ENCODE data around the gene SH2D1B. TPM values are rescaled to one million over a fixed set of nuclear protein-coding genes. Genes with fewer than 3 reads are reported as not detected.
"Not testable (repeated sequence)": the region's sequence is repeated elsewhere in the genome, so short reads cannot be mapped to it uniquely, and the experiment has no call there.

Gene SH2D1B
- total and polyA plus RNA-seq, 4 donors, result 0.17 to 0.84 (median 0.30) TPM

GRCh38 chr1:162446946-162447345 lies 35.0 kb upstream of the SH2D1B start:
- whole genome bisulfite sequencing, result 92% methylated on average over 2 of the region's 2 CpGs
- no peaks in the 10 kb centered on the region for H3K27me3 ChIP-seq (ENCODE audit: control insufficient read depth in 4 of 4, insufficient read depth in 4 of 4, low read length in 3 of 4)
- DNase-seq (ENCODE audit: low spot score), result no peak

DNA sequence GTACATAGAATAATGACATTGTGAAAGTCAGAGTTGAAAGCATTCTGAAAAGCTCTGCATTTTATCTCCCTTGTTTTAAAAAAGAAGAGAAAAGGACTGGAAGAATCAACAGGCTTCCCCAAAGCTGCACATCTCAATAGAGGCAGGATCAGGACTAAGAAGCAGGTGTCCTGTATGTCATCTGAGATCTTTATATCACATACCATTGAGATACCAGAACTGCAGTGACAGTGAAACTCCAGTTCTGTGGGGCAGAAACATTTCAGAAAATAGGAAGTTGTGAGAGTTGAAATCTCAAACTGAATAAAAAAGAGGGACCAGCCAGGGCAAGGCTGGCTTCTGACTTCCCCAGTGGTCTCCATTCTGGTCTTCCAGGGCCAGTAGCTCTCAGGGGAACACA lies 33.0 kb upstream of the SH2D1B start:
- no peak overlapping the region for H3K9ac ChIP-seq (ENCODE audit: low read depth in 1 of 2, low read length in 2 of 2)
- H3K27me3 ChIP-seq (ENCODE audit: control insufficient read depth in 4 of 4, insufficient read depth in 4 of 4, low read length in 3 of 4), result no peaks in the 10 kb centered on the region
- DNase-seq (ENCODE audit: low spot score), result no peak
- H3K27ac ChIP-seq (ENCODE audit: low read depth in 1 of 2, low read length in 2 of 2), result no peak overlapping the region
- no peaks in the 10 kb centered on the region for H3K4me1 ChIP-seq (ENCODE audit: control insufficient read depth in 4 of 4, insufficient read depth in 4 of 4, low read length in 3 of 4)
- TF ChIP-seq NR2F2 (IDR thresholded peaks at IDR 0.05) (no peak), FOXA1 (IDR thresholded peaks at IDR 0.05) (no peak), ATF3 (IDR thresholded peaks at IDR 0.05) (no peak), FOXA2 (IDR thresholded peaks at IDR 0.05) (no peak), GABPA (IDR thresholded peaks at IDR 0.05 in 1 of 2, conservative IDR thresholded peaks at IDR 0.05 in 1 of 2) (no peak), RAD21 (IDR thresholded peaks at IDR 0.05) (no peak), HNF4G (IDR thresholded peaks at IDR 0.05) (no peak), YY1 (IDR thresholded peaks at IDR 0.05) (no peak), EGR1 (IDR thresholded peaks at IDR 0.05; ENCODE audit: low read depth in 2 of 2) (no peak), RXRA (IDR thresholded peaks at IDR 0.05) (no peak), JUND (IDR thresholded peaks at IDR 0.05) (no peak), SP1 (IDR thresholded peaks at IDR 0.05) (no peak), HNF4A (conservative IDR thresholded peaks at IDR 0.05) (no peak), REST (IDR thresholded peaks at IDR 0.05) (no peak), TAF1 (conservative IDR thresholded peaks at IDR 0.05) (no peak)
- TF ChIP-seq, protein P1, sequence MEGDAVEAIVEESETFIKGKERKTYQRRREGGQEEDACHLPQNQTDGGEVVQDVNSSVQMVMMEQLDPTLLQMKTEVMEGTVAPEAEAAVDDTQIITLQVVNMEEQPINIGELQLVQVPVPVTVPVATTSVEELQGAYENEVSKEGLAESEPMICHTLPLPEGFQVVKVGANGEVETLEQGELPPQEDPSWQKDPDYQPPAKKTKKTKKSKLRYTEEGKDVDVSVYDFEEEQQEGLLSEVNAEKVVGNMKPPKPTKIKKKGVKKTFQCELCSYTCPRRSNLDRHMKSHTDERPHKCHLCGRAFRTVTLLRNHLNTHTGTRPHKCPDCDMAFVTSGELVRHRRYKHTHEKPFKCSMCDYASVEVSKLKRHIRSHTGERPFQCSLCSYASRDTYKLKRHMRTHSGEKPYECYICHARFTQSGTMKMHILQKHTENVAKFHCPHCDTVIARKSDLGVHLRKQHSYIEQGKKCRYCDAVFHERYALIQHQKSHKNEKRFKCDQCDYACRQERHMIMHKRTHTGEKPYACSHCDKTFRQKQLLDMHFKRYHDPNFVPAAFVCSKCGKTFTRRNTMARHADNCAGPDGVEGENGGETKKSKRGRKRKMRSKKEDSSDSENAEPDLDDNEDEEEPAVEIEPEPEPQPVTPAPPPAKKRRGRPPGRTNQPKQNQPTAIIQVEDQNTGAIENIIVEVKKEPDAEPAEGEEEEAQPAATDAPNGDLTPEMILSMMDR (IDR thresholded peaks at IDR 0.05; ENCODE audit: low read depth, low read length, missing input control), result no peak
- no peaks in the 10 kb centered on the region for H3K9me3 ChIP-seq (ENCODE audit: control insufficient read depth in 4 of 4, low read length in 3 of 4)
- no peak overlapping the region for H3K4me3 ChIP-seq (ENCODE audit: low read depth in 1 of 3, low read length in 3 of 3)
- no peaks in the 10 kb centered on the region for H3K36me3 ChIP-seq (ENCODE audit: control insufficient read depth in 4 of 4, insufficient read depth in 3 of 4, low read depth in 1 of 4, low read length in 3 of 4)

More at GRCh38 chr1:162446946-162447345, 35.0 kb upstream of the SH2D1B start:
- H3K4me1 ChIP-seq (ENCODE audit: control insufficient read depth in 4 of 4, insufficient read depth in 4 of 4, low read length in 3 of 4), result no peaks in the 10 kb centered on the region
- no peak overlapping the region for H3K4me3 ChIP-seq (ENCODE audit: low read depth in 1 of 3, low read length in 3 of 3)
- H3K9ac ChIP-seq (ENCODE audit: low read depth in 1 of 2, low read length in 2 of 2), result no peak overlapping the region
- H3K36me3 ChIP-seq (ENCODE audit: control insufficient read depth in 4 of 4, insufficient read depth in 3 of 4, low read depth in 1 of 4, low read length in 3 of 4), result no peaks in the 10 kb centered on the region
- no peak for TF ChIP-seq HNF4G (IDR thresholded peaks at IDR 0.05)
- TF ChIP-seq REST (IDR thresholded peaks at IDR 0.05), result no peak
- no peak overlapping the region for H3K27ac ChIP-seq (ENCODE audit: low read depth in 1 of 2, low read length in 2 of 2)
- no peaks in the 10 kb centered on the region for H3K9me3 ChIP-seq (ENCODE audit: control insufficient read depth in 4 of 4, low read length in 3 of 4)

DNA sequence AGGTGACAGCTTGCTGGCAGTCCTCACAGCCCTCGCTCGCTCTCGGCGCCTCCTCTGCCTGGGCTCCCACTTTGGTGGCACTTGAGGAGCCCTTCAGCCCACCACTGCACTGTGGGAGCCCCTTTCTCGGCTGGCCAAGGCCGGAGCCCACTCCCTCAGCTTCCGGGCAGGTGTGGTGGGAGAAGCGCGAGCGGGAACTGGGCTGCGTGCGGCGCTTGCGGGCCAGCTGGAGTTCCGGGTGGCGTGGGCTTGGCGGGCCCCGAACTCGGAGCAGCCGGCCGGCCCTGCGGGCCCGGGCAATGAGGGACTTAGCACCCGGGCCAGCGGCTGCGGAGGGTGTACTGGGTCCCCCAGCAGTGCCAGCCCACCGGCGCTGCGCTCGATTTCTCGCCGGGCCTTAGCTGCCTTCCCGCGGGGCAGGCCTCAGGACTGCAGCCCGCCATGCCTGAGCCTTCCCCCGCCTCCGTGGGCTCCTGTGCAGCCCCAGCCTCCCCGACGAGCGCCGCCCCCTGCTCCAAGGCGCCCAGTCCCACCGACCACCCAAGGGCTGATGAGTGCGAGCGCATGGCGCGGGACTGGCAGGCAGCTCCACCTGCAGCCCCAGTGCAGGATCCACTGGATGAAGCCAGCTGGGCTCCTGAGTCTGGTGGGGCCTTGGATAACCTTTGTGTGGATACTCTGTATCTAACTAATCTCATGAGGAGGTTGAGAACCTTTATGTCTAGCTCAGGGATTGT lies 21.2 kb upstream of the SH2D1B start:
- not testable (repeated sequence) for H3K27ac ChIP-seq (ENCODE audit: low read depth in 1 of 2, low read length in 2 of 2); H3K36me3 ChIP-seq (ENCODE audit: control insufficient read depth in 4 of 4, insufficient read depth in 3 of 4, low read depth in 1 of 4, low read length in 3 of 4); H3K4me3 ChIP-seq (ENCODE audit: low read depth in 1 of 3, low read length in 3 of 3); DNase-seq (ENCODE audit: low spot score); H3K27me3 ChIP-seq (ENCODE audit: control insufficient read depth in 4 of 4, insufficient read depth in 4 of 4, low read length in 3 of 4); H3K9me3 ChIP-seq (ENCODE audit: control insufficient read depth in 4 of 4, low read length in 3 of 4); H3K4me1 ChIP-seq (ENCODE audit: control insufficient read depth in 4 of 4, insufficient read depth in 4 of 4, low read length in 3 of 4); H3K9ac ChIP-seq (ENCODE audit: low read depth in 1 of 2, low read length in 2 of 2)
- WGBS, result 87% methylated on average over 39 of the region's 47 CpGs
